OCI-LY1 (cell line): ENCODE results near the gene GBF1.

ENCODE experiments used
- H2AFZ ChIP-seq: fragments of 200-600 bp; sonication (generic), shearing (Covaris generic); 2 replicates; pipeline ENCODE4 v1.6.0; 2014; ENCODE audit warnings: antibody characterized with exemption, mild to moderate bottlenecking, low read length
- H3F3A ChIP-seq: fragments of 200-600 bp; sonication (generic), shearing (Covaris generic); 2 replicates; pipeline ENCODE4 v1.6.0; 2014; ENCODE audit warnings: mild to moderate bottlenecking, antibody characterized with exemption, low read length, moderate library complexity; ENCODE audit not compliant: insufficient read depth
- H3K27ac ChIP-seq: fragments of 200-600 bp; sonication (generic); 2 replicates; pipeline ENCODE4 v1.5.1; 2014; ENCODE audit warnings: low read length, mixed run types, mild to moderate bottlenecking, low read depth; ENCODE audit not compliant: poor library complexity, severe bottlenecking
- H3K27me3 ChIP-seq: fragments of 200-600 bp; sonication (generic); 2 replicates; pipeline ENCODE4 v1.6.0; 2014; ENCODE audit warnings: antibody characterized with exemption, mild to moderate bottlenecking, low read length, moderate library complexity; ENCODE audit not compliant: insufficient read depth
- H3K36me3 ChIP-seq: fragments of 200-600 bp; sonication (generic); 2 replicates; pipeline ENCODE4 v1.6.1; 2014; ENCODE audit warnings: mild to moderate bottlenecking, antibody characterized with exemption, low read length, moderate library complexity, mixed read lengths; ENCODE audit not compliant: insufficient read depth
- H3K4me1 ChIP-seq: fragments of 200-600 bp; sonication (generic); 2 replicates; pipeline ENCODE4 v1.5.1; 2014; ENCODE audit warnings: mild to moderate bottlenecking, low read length, moderate library complexity; ENCODE audit not compliant: insufficient read depth, severe bottlenecking
- H3K4me2 ChIP-seq: fragments of 200-600 bp; sonication (generic), shearing (Covaris generic); 2 replicates; pipeline ENCODE4 v1.6.1; 2014; ENCODE audit warnings: low read length
- H3K4me3 ChIP-seq: fragments of 200-600 bp; sonication (generic); 2 replicates; pipeline ENCODE4 v1.5.1; 2014; ENCODE audit warnings: low read length, low read depth, mild to moderate bottlenecking, mixed read lengths; ENCODE audit not compliant: poor library complexity, severe bottlenecking
- H3K79me2 ChIP-seq: fragments of 200-600 bp; shearing (Covaris generic); 2 replicates; pipeline ENCODE4 v1.6.1; 2016; ENCODE audit warnings: mixed run types, low read length, mixed read lengths; ENCODE audit not compliant: insufficient read depth
- H3K9ac ChIP-seq: fragments of 200-600 bp; sonication (generic), shearing (Covaris generic); 2 replicates; pipeline ENCODE4 v1.6.1; 2014; ENCODE audit warnings: mild to moderate bottlenecking, low read length, mixed read lengths
- H3K9me2 ChIP-seq: fragments of 200-600 bp; sonication (generic), shearing (Covaris generic); 2 replicates; pipeline ENCODE4 v1.6.1; 2014; ENCODE audit warnings: low read depth, mild to moderate bottlenecking, low read length, mixed read lengths
- H3K9me3 ChIP-seq: fragments of 200-600 bp; shearing (Covaris generic); 2 replicates; pipeline ENCODE4 v1.6.1; 2014; ENCODE audit warnings: low read length, mixed read lengths
- H4K20me1 ChIP-seq: fragments of 200-600 bp; sonication (generic), shearing (Covaris generic); 2 replicates; pipeline ENCODE4 v1.6.0; 2016; ENCODE audit warnings: mild to moderate bottlenecking, low read length; ENCODE audit not compliant: insufficient read depth
- CTCF ChIP-seq: fragments of 200-600 bp; sonication (generic), shearing (Covaris generic); IDR thresholded peaks from 2 replicates; pipeline ENCODE4 v1.5.1; 2017; ENCODE audit warnings: mild to moderate bottlenecking, antibody characterized with exemption, low read length, moderate library complexity, mixed read lengths
- EZH2 ChIP-seq: fragments of 200-600 bp; sonication (generic), shearing (Covaris generic); IDR thresholded peaks from 2 replicates; pipeline ENCODE4 v1.8.0; 2017; ENCODE audit warnings: borderline replicate concordance, mixed run types, mild to moderate bottlenecking, antibody characterized with exemption, low read length, moderate library complexity, mixed read lengths

Gene GBF1

DNA sequence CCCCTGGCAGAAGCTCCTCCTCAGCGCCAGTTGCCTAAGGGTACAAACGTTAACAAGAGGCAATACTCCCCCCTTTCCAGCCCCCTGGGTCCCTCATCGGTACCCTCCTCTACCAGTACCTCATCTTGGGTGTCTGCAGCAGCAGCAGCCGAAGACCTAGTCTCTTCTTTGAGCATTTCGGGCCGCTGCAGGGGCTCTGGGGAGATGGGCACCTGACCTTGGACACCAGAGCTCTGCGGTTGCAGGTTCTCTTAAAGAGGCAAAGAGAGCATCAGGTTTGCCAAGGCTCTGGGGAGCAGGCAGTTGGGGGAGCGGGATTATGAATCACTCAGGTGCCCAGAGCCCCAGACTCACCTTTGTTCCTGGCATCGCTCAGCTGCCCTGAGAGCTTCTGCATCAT lies 178.8 kb downstream of the GBF1 start:
- Histone ChIP-seq H3K27ac (no peak overlapping the region), H2AFZ (no peak overlapping the region), H3K79me2 (no peaks in the 10 kb centered on the region), H3K27me3 (no peaks in the 10 kb centered on the region), H3K9ac (no peak overlapping the region), H3K4me3 (no peak overlapping the region), H4K20me1 (no peaks in the 10 kb centered on the region), H3K9me2 (no peaks in the 10 kb centered on the region), H3K4me1 (peaks cover 26% of the 10 kb centered on the region), H3K4me2 (no peak overlapping the region), H3F3A (no peaks in the 10 kb centered on the region), H3K36me3 (no peaks in the 10 kb centered on the region), H3K9me3 (no peaks in the 10 kb centered on the region)
- TF ChIP-seq EZH2 (no peak), CTCF (no peak)

DNA sequence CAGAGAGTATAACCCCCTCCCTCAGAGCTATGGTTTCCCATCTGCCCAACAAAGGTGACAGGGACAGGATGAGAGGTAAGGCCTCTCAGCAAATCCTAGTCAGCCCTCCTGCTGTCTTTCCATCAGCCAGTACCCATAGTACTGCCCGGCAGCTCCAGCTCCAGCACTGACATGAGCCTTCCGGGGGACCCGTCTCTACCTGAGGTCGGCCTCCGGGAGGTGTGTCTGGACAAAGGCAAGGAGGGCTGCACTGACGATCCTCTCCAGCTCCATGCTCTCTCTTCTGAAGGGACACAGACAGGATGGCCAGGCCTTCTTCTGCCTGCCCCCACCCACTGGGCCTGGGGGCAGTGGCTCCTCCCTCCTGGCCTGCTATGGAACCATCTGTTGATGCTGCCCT lies 179.6 kb downstream of the GBF1 start:
- no peak overlapping the region for H3K9ac ChIP-seq
- TF ChIP-seq EZH2 (no peak), CTCF (no peak)
- H3K36me3 ChIP-seq = no peaks in the 10 kb centered on the region

DNA sequence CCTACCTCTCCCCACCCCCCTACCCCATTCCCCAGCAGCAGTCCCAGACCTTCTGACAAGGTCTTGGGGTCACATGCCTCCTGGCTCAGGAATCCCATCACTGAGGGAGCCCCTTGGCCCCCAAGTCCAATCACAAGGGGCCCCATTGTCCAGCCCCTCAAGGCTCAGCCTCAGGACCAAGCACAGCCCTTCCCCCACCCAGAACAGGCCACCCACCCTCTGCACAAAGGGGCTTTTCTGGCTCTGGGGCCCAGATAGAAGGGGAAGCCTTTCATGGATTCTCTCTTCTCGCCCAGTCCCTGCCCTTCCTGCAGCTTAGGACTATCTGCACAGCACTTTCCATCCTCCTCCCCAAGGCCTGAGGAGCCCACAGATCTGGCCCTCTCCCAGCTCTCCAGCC lies 180.1 kb downstream of the GBF1 start:
- Histone ChIP-seq H4K20me1 (no peaks in the 10 kb centered on the region), H3F3A (no peaks in the 10 kb centered on the region), H3K79me2 (no peaks in the 10 kb centered on the region), H3K36me3 (no peaks in the 10 kb centered on the region), H3K4me1 (peaks cover 13% of the 10 kb centered on the region), H3K27me3 (no peaks in the 10 kb centered on the region), H3K9me2 (no peaks in the 10 kb centered on the region), H3K4me3 (no peak overlapping the region), H3K27ac (no peak overlapping the region), H3K9me3 (no peaks in the 10 kb centered on the region), H3K9ac (no peak overlapping the region), H3K4me2 (no peak overlapping the region), H2AFZ (no peak overlapping the region)
- TF ChIP-seq EZH2 (no peak), CTCF (no peak)

More for the DNA sequence above, 179.6 kb downstream of the GBF1 start:
- H3K79me2 ChIP-seq = no peaks in the 10 kb centered on the region
- H3K4me1 ChIP-seq = peaks cover 19% of the 10 kb centered on the region
- H4K20me1 ChIP-seq = no peaks in the 10 kb centered on the region
- no peaks in the 10 kb centered on the region for H3K9me3 ChIP-seq
- H3K27ac ChIP-seq = no peak overlapping the region
- H2AFZ ChIP-seq = no peak overlapping the region
- H3F3A ChIP-seq = no peaks in the 10 kb centered on the region
- no peaks in the 10 kb centered on the region for H3K9me2 ChIP-seq
- H3K27me3 ChIP-seq = no peaks in the 10 kb centered on the region
- H3K4me3 ChIP-seq = no peak overlapping the region
- no peak overlapping the region for H3K4me2 ChIP-seq
